Choroid plexus epithelial cell (primary cell): ENCODE data around the gene WDR49.

Experiments
- DNase-seq: peaks from one replicate; pipeline ENCODE4 v3.0.0-alpha.2; 2010; ENCODE audit warnings: low read depth
- H3K4me3 ChIP-seq: 2 replicates; pipeline ENCODE4 v1.5.1; 2011; ENCODE audit warnings: low read depth, mild to moderate bottlenecking, control low read depth, low read length, moderate library complexity
- TF ChIP-seq, protein P1 (sequence below): conservative IDR thresholded peaks from 2 replicates; pipeline ENCODE4 v1.5.1; 2011; ENCODE audit warnings: low read depth, mild to moderate bottlenecking, control low read depth, inconsistent platforms, low read length, moderate library complexity

The WDR49 gene

GRCh38 chr3:167602041-167602440 lies 51.7 kb downstream of the WDR49 start:
- DNase-seq = no peak
- TF ChIP-seq, protein P1, sequence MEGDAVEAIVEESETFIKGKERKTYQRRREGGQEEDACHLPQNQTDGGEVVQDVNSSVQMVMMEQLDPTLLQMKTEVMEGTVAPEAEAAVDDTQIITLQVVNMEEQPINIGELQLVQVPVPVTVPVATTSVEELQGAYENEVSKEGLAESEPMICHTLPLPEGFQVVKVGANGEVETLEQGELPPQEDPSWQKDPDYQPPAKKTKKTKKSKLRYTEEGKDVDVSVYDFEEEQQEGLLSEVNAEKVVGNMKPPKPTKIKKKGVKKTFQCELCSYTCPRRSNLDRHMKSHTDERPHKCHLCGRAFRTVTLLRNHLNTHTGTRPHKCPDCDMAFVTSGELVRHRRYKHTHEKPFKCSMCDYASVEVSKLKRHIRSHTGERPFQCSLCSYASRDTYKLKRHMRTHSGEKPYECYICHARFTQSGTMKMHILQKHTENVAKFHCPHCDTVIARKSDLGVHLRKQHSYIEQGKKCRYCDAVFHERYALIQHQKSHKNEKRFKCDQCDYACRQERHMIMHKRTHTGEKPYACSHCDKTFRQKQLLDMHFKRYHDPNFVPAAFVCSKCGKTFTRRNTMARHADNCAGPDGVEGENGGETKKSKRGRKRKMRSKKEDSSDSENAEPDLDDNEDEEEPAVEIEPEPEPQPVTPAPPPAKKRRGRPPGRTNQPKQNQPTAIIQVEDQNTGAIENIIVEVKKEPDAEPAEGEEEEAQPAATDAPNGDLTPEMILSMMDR = no peak
- H3K4me3 ChIP-seq = no peak overlapping the region

GRCh38 chr3:167587651-167588050 lies 66.1 kb downstream of the WDR49 start:
- H3K4me3 ChIP-seq = no peak overlapping the region
- TF ChIP-seq, protein P1 = no peak
- DNase-seq = no peak

- DNase-seq = no peak
- H3K4me3 ChIP-seq = no peak overlapping the region
These were observed 78.6 kb downstream of the WDR49 start for GRCh38 chr3:167575000-167575600.

DNA sequence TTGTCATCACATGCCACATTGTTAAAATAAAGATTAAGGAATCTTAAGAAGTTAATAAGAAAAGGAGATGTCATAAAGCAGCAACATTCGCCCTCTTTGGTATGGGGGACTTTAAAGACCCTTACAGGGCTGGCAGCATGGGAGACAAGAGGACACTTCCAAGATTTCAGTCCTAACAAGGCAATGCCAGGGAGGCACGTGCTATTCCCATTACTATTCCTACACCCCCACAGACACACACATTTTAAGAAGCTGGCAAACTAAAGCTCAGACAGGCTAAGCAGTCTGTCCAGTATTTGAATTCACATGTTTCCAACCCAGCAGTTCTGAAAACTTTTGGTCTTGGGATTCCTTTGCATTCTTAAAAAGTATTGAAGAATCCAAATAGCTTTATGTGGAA lies 80.8 kb downstream of the WDR49 start:
- TF ChIP-seq, protein P1 = no peak
- DNase-seq = no peak
- no peak overlapping the region for H3K4me3 ChIP-seq

More at GRCh38 chr3:167575000-167575600, 78.6 kb downstream of the WDR49 start:
- TF ChIP-seq, protein P1 = no peak

DNA sequence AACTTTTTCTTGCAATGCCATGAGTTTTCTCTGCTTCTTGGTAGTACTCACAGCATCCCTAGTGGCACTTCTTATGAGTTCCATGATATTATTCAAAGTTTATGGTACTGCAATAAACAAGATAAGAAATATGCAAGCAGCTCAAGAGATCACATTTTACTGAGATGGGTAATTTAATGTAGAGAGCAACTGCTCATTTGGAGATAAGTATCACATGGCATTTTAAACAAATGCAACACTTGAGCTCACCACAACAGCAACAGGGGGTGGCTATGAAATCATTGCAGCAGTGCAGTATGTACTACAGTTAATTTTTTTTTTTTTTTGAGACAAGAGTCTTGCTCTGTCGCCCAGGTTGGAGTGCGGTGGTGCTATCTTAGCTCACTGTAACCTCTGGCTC lies 85.1 kb downstream of the WDR49 start:
- no peak for DNase-seq
- no peak overlapping the region for H3K4me3 ChIP-seq
- TF ChIP-seq, protein P1 = no peak

DNA sequence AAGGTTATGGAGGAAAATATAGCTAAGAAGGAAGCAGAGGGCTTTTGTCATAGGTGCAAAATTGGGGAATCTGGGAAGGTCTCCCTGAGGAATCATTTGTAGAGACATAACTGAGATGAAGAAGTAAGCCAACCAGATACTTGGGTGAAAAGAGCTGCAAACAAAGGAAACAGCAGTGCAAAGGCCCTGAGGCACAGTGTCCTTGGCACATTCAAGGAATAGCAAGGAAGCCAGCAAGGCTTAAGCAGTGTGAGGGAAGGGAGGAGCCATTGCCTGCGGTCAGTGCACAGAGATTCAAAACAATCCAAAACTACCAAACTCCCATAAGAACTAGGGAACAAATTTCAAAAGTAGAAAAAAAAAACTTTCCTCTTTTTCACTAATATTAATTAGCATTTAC lies 88.3 kb downstream of the WDR49 start:
- DNase-seq = no peak
- H3K4me3 ChIP-seq = no peak overlapping the region
- TF ChIP-seq, protein P1 = no peak

- TF ChIP-seq, protein P1 = no peak
- DNase-seq = no peak
- no peak overlapping the region for H3K4me3 ChIP-seq
These were observed 89.1 kb downstream of the WDR49 start for GRCh38 chr3:167564612-167565011.
